OCI-LY3 (cell line): ENCODE results near the gene SCGB2B2.
"Not testable (repeated sequence)": the region's sequence is repeated elsewhere in the genome, so short reads cannot be mapped to it uniquely, and the experiment has no call there.

Source experiments
- H2AFZ ChIP-seq: fragments of 200-600, 300-600 bp; shearing (Covaris generic); 2 replicates; pipeline ENCODE4 v1.6.0; 2014; ENCODE audit warnings: antibody characterized with exemption, low read depth, low read length
- H3K27ac ChIP-seq: fragments of 200-600, 300-600 bp; sonication (generic); 2 replicates; pipeline ENCODE4 v1.5.1; 2014; ENCODE audit warnings: mild to moderate bottlenecking, low read length, moderate library complexity, mixed read lengths
- H3K27me3 ChIP-seq: fragments of 200-600, 300-600 bp; sonication (generic); 2 replicates; pipeline ENCODE4 v1.6.1; 2014; ENCODE audit warnings: low read depth, low read length, mixed read lengths
- H3K36me3 ChIP-seq: fragments of 200-600, 300-600 bp; sonication (generic); replicated peaks from 2 replicates; pipeline ENCODE3; 2014; ENCODE audit warnings: low read depth, low read length, mixed read lengths
- H3K4me1 ChIP-seq: fragments of 300-600, 200-600 bp; sonication (generic); 2 replicates; pipeline ENCODE4 v1.6.1; 2014; ENCODE audit warnings: low read length, mixed read lengths
- H3K4me2 ChIP-seq: fragments of 200-600, 300-600 bp; sonication (generic); 2 replicates; pipeline ENCODE4 v1.6.1; 2014; ENCODE audit warnings: low read length, mixed read lengths
- H3K4me3 ChIP-seq: fragments of 300-600, 200-600 bp; sonication (generic); 2 replicates; pipeline ENCODE4 v1.5.1; 2014; ENCODE audit warnings: antibody characterized with exemption, mild to moderate bottlenecking, low read length, moderate library complexity
- H3K79me2 ChIP-seq: fragments of 300-600, 200-600 bp; shearing (Covaris generic); 2 replicates; pipeline ENCODE4 v1.6.1; 2014; ENCODE audit warnings: mild to moderate bottlenecking, low read length, mixed read lengths
- H3K9ac ChIP-seq: fragments of 300-600, 200-600 bp; shearing (Covaris generic); 2 replicates; pipeline ENCODE4 v1.6.0; 2014; ENCODE audit warnings: mild to moderate bottlenecking, low read length, moderate library complexity
- H3K9me3 ChIP-seq: fragments of 200-600, 300-600 bp; shearing (Covaris generic); 2 replicates; pipeline ENCODE4 v1.6.1; 2014; ENCODE audit warnings: low read length, mixed read lengths; ENCODE audit not compliant: insufficient read depth
- H4K20me1 ChIP-seq: fragments of 200-600, 300-600 bp; sonication (generic); 2 replicates; pipeline ENCODE4 v1.6.1; 2016; ENCODE audit warnings: low read length, mixed read lengths; ENCODE audit not compliant: insufficient read depth
- CTCF ChIP-seq: fragments of 200-600, 300-600 bp; sonication (generic); IDR thresholded peaks from 2 replicates; pipeline ENCODE4 v1.5.1; 2014; ENCODE audit warnings: antibody characterized with exemption, low read length, low read depth
- EZH2phosphoT487 ChIP-seq: fragments of 200-600 bp; shearing (Covaris generic); IDR thresholded peaks from 2 replicates; pipeline ENCODE4 v1.6.1; 2018; ENCODE audit warnings: antibody characterized with exemption, mixed run types, low read depth

The SCGB2B2 gene

GRCh38 chr19:34671972-34672371 lies 5.0 kb downstream of the SCGB2B2 start:
- no peak overlapping the region for H2AFZ ChIP-seq
- H4K20me1 ChIP-seq = no peaks in the 10 kb centered on the region
- H3K4me2 ChIP-seq = no peak overlapping the region
- no peak overlapping the region for H3K9ac ChIP-seq
- H3K36me3 ChIP-seq = no peaks in the 10 kb centered on the region
- no peaks in the 10 kb centered on the region for H3K27me3 ChIP-seq
- no peaks in the 10 kb centered on the region for H3K79me2 ChIP-seq
- H3K9me3 ChIP-seq = no peaks in the 10 kb centered on the region
- TF ChIP-seq CTCF = no peak
- no peak for TF ChIP-seq EZH2phosphoT487
- H3K4me3 ChIP-seq = no peak overlapping the region
- no peak overlapping the region for H3K27ac ChIP-seq
- peaks cover 5% of the 10 kb centered on the region; the same call in 1 of the 2 replicates for H3K4me1 ChIP-seq

GRCh38 chr19:34669305-34669704 lies 7.7 kb downstream of the SCGB2B2 start:
- no peaks in the 10 kb centered on the region for H4K20me1 ChIP-seq
- H3K9me3 ChIP-seq = no peaks in the 10 kb centered on the region
- H3K4me2 ChIP-seq = no peak overlapping the region
- H3K9ac ChIP-seq = no peak overlapping the region
- H3K79me2 ChIP-seq = no peaks in the 10 kb centered on the region
- H3K27me3 ChIP-seq = no peaks in the 10 kb centered on the region
- no peak overlapping the region for H3K4me3 ChIP-seq
- no peaks in the 10 kb centered on the region for H3K36me3 ChIP-seq
- no peak for TF ChIP-seq CTCF
- no peak for TF ChIP-seq EZH2phosphoT487
- no peaks in the 10 kb centered on the region; the same call in 1 of the 2 replicates for H3K4me1 ChIP-seq
- H2AFZ ChIP-seq = no peak overlapping the region
- no peak overlapping the region for H3K27ac ChIP-seq

- H3K27ac ChIP-seq, H3K36me3 ChIP-seq: not testable (repeated sequence)
Observed at GRCh38 chr19:34668690-34669089, 8.3 kb downstream of the SCGB2B2 start.

GRCh38 chr19:34668077-34668689 lies 8.8 kb downstream of the SCGB2B2 start:
- H3K9me3 ChIP-seq, H3K4me2 ChIP-seq, H3K27me3 ChIP-seq, H3K79me2 ChIP-seq, H3K36me3 ChIP-seq, H3K9ac ChIP-seq, H3K4me3 ChIP-seq, H3K27ac ChIP-seq, H4K20me1 ChIP-seq, H3K4me1 ChIP-seq, H2AFZ ChIP-seq: not testable (repeated sequence)

More at GRCh38 chr19:34668690-34669089, 8.3 kb downstream of the SCGB2B2 start:
- not testable (repeated sequence) for H3K4me1 ChIP-seq, H3K4me3 ChIP-seq, H3K79me2 ChIP-seq, H3K9me3 ChIP-seq, H3K27me3 ChIP-seq, H4K20me1 ChIP-seq, H3K9ac ChIP-seq, H3K4me2 ChIP-seq, H2AFZ ChIP-seq

GRCh38 chr19:34667349-34668076 lies 9.4 kb downstream of the SCGB2B2 start:
- Histone ChIP-seq H3K79me2 (no peaks in the 10 kb centered on the region), H3K4me1 (no peaks in the 10 kb centered on the region; the same call in 1 of the 2 replicates), H3K27me3 (no peaks in the 10 kb centered on the region), H2AFZ (peak overlapping the region; percentile 77; the same call in 1 of the 2 replicates), H4K20me1 (no peaks in the 10 kb centered on the region), H3K9me3 (no peaks in the 10 kb centered on the region), H3K27ac (no peak overlapping the region), H3K36me3 (no peaks in the 10 kb centered on the region), H3K4me3 (peak overlapping the region; percentile 69), H3K9ac (peak overlapping the region; percentile 47; the same call in 1 of the 2 replicates), H3K4me2 (peak overlapping the region; percentile 74)
- TF ChIP-seq EZH2phosphoT487 = no peak
- TF ChIP-seq CTCF = no peak
